Measurements from ENCODE around the gene SSH2.

DNA sequence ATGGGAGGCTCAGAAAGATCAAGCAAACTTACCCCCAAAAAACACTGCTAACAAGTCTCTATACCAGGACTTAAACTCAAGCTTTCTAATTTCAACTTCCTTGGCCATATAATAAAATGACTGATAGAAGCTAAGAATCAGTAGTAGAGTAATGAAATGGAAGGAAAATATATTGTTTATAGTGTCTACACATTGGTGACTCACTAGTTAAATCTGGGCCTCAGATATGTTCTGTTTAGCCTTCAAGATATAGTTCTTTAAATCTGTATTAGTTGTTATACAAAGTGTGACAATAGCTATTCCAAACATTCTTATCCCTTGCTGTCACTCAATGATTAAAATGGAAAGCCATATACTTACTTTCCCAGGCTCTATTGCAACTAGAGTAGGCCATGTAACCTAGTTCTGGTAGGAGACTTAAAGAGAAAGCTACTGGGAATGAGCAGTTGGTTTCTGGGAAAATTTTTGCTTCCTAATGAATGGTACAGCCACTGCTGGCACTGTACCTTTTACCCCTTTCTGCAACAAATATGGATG is 18.3 kb downstream of the SSH2 start:
- TF ChIP-seq EZH2 (IDR thresholded peaks at IDR 0.05; ENCODE audit: insufficient read depth, poor library complexity, severe bottlenecking) (no peak), EZH2phosphoT487 (IDR thresholded peaks at IDR 0.05; ENCODE audit: insufficient read depth, low read depth) (no peak)

Measured in GM23248 (cell line).